Right hindlimb (tissue), 1 donor: ENCODE data around the gene NEK11.

Source experiments
- DNase-seq: peaks from one replicate; pipeline ENCODE4 v3.0.0-alpha.2; 2018

NEK11 gene

DNA sequence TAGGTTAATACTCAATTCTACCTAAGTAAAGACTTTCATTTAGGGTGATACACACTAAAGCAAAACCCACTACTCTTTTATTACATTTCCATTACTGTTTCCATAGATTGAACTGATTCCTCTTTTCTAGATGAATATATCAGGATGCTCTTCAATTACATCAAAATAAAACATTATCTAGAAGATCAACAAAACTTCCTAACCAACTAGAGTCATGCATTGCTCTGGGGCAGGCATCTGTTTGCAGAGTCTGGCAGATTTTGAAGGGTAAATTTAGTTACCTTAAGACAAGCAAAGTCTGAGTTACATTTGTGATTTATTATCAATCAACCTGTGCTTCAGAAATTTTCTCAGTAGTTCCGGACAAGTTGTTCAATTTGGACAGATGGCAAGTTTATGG, 117.1 kb downstream of the NEK11 start:
- DNase-seq: no peak

DNA sequence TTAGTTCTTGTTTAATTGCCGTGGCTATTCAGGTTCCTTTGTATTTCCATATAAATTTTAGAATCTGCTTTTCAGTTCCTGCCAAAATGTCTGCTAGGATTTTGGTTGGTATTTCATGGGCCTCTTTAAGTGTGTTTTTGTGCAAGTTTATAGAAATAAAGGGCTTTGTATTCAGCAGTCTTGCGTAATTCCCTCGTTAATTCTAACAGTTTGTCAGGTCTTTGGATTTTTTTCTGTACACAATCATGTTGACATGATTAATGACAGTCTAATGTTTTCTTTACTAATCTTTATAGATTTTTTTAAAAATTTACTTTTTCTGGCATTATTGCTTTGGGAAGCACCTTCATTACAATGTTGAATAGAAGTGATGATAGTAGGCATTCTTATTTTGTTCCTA, 120.9 kb downstream of the NEK11 start:
- DNase-seq: no peak

DNA sequence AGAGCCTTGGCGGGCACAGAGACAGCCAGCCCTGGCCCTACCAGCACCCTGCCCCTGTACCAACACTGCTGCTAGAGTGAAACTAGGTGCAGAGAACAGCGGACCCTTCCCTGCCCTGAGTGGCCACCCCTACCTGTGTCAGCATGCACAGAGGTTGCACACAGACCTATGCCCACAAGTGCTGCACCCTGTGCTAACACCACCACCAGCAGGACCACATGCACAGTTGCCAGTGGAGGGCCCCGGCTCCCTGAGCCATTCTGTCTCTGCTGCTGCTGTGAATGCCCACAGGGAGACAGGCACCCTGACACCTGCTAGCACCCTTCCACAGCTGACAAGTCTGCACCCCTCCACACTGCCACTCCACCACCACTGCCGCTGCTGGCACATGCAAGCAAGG, 131.8 kb downstream of the NEK11 start:
- DNase-seq: no peak

DNA sequence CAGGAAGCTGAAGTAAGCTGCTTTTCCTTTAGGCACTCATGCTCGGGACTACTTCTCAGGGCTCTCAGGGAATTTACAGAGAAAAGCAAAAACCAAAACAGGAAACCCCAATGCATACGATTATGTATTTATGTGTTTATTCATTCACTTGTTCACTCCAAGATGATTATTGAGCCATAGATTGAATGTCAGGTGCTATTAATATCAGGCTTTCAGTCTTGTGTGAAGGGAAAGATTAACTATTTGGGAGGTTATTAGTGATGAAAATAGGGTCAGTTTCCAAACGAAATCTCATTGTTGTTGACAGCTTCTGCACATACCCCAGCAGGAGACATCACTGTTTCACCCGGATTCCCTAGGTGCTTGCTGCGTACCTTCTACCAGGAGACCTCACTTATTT, 135.8 kb downstream of the NEK11 start:
- no peak for DNase-seq

DNA sequence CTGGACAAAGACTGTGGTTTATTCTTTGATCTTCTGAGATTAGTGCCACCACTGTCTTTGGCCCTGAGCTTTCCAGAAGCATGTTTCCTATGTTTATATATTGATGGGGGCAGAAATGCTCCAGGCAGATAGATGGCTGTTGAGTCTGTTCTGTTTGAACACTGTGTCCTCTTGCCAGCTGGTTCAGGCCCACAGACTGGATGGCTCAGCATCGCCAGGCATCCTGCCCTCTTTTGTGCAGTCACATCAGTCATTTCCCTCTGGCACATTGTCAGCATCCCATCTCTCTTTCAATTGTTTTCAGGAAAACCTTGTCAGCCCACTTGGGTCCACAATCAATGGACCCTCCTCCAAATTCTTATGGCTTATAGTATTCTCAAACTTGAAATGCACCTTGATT, 141.2 kb downstream of the NEK11 start:
- no peak for DNase-seq

DNA sequence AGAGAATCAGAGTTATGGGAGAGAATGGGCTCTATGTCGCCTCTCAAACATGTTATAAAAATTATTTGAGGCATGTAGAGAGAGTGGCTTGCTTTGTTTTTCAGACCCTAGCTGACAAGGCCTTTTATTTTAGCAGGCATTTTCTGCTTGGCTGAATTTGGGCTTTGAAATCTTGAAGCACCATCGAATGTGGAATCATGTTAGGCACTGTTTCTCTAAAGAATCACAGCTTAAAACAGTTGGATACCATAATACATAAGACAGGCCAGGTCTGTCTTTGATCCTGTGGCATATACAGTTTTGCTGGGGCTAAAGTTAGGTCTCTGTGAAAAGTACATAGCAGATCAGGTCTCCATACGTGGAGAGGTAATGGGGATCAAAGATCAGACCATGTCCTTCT, 142.7 kb downstream of the NEK11 start:
- DNase-seq: no peak

DNA sequence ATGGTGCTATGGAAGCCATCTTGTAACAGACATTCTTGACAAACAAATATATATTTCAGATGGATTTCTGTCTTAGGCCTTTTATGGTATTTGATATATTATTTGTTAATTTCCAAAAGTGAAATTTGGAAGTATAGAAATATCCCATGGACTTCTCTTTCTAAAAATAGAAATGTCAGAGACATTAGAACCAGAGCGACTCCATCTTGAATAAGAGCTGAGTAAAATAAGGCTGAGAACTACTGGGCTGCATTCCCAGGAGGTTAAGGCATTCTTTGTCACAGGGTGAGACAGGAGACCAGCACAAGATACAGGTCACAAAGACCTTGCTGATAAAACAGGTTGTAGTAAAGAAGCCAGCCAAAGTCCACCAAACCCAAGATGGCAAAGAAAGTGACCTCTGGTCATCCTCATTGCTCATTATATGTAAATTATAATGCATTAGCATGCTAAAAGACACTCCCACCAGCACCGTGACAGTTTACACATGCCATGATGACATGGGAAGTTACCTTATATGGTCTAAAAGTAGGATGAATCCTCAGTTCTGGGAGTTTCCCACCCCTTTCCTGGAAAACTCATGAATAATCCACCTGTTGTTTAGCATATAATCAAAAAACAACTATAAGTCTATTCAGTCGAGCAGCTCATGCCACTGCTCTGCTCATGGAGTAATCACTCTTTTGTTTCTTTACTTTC, 146.0 kb downstream of the NEK11 start:
- DNase-seq: no peak

DNA sequence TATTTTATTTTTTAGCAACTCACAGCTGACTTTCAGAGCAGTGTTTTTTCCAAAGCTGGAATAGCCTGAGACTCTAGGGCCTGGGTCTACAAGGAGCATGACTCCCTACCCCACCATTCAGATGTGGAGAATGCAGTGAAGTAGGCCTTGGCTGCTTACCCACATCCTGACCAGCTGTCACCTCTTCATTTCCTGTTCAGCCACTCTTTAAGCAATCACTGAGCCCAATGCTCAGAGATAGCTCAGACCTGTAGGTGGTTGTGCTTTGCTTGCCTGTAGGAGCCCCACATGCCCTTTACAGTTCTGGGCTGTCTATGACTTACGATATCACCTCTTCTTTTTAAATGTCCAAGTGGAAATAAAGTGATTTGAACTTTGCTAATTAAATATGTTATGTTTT, 148.1 kb downstream of the NEK11 start:
- DNase-seq: no peak

DNA sequence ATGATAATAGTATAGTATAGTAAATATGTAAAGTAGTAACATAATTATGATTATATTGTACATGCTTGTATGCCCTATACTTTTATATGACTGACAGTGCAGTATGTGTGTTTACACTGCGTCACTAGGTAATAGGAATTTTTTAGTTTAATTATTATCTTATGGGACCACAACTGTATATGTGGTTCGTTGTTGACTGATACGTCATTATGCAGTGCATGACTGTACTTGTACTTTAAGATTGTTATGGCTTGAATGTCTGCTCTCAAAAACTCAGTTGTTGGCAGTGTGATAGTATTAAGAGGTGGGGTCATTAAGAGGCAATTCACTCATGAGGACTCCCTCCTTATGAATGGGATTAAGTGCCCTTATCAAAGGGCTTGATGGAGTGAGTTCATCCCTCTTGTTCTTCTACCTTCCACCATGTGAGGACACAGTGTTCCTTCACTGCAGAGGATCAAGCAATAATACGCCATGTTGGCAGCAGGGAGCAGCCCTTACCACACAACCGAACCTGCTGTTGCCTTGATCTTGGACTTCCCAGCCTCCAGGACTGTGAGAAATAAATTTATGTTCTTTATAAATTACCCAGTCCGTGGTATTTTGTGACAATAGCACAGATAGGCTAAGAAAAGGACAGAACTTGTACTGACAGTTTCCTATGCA, 152.2 kb downstream of the NEK11 start:
- no peak for DNase-seq

DNA sequence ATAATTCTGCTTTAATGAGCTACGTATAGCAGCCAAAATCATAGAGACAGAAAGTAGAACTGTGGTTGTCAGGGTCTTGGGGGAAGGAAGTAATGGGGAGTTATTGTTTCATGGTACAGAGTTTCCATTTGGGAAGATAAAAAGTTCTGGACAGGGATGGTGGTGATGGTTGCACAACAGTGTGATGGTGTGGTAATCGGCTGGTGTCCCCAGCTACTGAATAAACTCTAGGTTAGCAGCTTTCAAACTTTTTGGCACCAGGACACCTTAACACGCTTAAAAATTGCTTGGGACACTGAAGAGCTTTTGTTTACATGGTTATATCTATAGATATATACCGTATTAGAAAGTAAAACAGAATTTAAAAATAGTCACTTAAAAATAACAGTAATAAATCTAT, 166.0 kb downstream of the NEK11 start:
- no peak for DNase-seq

DNA sequence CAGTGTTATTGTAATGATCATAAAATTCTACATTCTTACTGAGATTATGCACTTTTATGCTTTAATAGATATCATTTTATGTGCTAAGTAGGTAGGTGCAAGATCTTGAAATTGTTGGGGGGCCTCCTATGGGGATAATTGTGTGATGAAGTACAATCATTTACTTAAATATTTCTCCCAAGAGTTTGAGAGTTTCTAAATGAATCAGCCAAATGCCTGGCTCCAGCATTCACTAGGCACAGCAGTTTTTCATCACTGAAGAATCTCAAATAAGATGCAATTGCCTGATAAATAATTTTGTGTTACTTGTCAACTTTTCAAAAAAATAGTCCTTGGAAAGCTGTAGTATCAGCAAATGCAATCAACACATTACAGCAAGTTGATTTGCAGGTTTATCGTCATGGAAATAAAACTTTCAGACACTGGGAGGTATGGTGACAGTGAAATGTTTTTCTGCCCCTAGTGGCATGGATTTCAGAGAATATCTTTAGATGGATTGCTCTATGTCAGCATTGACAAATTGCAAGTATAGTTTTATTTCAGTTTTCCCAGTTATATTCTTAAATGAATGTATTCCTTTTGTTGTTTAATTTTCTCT, 167.1 kb downstream of the NEK11 start:
- DNase-seq: no peak

DNA sequence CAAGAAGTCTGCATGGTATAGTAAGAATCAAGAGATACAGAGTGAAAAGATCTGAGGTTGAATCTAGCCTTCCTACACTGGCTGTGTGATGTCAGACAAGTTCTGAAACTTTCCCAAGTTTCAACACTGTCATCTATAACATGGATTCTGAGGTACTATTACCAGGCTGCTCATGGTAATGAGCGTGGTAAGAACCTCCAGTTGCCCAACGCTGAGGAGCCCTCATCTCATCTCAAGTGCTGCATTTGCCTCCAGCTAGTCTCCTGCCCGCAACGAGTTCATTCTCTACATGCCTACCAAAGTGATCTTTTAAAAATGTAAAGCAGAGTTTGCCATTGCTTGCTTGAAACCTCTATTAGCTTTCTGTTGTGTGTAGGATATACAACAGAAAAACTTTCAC, 168.1 kb downstream of the NEK11 start:
- DNase-seq: no peak

DNA sequence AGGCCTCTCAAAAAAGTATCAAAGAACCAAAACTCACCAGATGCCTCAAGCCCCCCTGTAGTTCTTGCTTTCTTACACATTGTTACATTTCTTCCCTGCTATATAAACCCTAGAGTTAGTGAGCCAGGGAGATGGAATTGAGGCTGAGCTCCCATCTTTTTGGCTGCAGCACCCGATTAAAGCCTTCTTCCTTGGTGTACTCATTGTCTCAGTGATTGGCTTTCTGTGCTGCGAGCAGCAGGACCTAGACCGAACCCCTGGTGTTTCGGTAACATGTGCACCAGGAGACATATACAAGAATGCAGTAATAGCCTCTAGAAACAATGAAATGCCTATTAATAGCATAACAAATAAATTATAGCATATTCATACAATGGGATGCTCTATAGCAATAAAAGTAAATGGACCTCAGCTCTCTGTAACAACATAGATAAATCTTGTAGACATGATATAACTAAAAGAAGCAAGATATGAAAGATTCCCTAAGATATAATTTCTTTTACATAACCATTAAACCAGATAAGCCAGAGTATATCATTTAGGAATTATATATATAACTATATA, 174.0 kb downstream of the NEK11 start:
- DNase-seq: no peak

DNA sequence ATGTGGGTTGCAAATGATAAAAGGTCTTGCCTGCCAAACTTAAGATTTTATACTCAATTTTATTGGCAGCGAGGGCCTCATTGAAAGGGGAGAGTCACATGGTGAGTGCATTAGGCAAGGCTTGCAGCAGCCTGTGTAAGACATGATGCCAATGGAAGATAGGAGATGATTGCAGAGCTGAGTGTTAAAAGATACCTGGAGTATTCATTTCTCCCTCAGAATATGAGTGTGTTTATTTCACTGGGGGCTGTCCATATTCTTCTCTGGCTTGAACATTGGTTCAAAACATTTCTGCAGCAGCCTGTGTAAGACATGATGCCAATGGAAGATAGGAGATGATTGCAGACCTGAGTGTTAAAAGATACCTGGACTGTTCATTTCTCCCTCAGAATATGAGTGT, 189.7 kb downstream of the NEK11 start:
- DNase-seq: no peak

DNA sequence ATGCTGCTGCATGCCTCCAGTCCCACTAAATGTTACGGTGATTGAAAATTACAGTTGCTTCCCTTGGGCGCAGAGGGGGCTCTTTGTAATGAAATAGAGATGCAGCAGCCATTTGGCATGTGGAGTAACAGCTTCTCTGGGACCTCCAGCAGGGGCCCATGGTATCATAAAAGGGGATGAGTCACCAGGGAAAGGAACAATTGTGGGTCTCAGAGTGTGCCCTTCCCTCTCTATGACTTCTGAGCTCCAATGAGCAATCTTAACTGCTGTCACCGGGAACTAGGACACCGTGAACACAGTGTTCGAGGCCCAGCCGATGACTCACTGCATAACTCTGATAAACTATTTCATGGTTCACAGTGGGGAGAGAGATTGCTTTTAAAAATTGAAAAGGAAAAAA, 190.1 kb downstream of the NEK11 start:
- DNase-seq: no peak

DNA sequence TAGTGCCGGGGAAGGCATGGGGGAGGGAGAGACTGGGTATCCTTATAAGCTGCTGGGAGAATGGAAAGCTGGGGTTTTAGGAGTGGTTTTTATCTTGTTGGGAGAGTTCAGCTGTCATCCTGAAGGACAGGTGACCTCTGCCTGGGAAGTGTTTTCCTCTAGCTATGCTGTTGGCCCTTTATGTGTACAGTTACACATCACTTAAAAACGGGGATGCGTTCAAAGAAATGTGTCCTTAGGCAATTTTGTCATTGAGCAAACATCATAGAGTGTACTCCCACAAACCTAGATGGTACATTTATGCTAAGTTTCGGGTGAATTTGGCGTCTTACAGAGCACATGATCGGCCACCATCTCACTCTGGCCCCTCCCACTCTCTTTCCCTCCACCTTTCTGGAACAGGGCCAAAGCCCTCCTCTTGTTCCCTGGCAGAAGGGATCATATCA, 190.6 kb downstream of the NEK11 start:
- no peak for DNase-seq

DNA sequence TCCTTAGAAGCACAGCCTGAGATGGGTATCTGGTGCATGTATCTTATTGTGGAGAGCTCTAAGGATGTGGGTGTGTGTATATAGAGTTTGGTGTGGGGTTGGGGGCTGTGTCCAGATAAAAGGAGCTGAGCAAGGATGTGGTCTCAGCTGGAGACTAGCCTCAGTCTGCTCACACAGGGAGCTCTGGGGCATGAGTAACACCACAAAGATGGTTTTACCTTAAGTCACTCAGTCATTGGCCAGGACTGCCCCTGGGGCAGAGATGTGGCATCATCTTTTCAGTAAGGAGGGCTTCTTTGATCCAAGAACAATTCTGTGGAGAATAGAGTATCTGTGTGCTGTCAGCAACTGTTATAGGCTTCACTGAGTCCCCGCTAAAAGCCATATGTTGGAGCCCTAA, 191.5 kb downstream of the NEK11 start:
- no peak for DNase-seq

DNA sequence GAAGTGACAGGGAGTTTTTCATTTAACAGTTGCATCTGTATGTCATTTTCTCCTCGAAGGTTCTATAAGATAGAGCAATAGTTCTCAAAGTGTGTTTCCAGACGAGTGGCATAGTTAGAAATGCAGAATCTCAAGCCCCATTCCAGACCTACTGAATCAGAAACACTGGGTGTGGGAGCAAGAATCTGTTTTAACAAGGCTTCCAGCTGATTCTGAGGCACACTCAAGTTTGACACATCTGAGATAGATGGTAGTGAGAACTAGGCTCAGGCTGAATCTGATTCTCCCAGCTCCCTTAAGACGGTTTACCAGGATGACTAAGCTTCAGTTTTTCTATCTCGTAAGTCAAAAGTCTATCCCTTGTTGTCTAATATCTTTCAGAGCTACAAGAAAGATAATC, 195.1 kb downstream of the NEK11 start:
- DNase-seq: no peak

DNA sequence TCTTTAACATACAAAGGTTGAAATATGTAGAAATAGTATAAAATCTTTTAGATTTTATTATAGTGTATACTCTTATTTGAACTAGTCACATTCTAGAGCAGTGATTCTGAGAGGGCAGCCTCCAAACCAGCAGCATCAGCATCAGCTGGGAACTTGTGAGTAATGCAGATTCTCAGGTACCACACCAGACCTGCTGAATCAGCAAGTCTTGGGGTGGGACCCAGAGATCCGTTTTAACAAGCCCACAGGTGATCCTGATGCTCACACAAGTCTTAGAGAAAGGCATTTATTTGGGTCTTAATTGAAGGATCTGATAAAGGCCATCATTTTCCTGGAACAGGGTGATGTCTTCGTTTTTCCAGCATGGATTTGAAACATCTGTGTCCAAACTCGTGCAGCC, 195.9 kb downstream of the NEK11 start:
- no peak for DNase-seq

DNA sequence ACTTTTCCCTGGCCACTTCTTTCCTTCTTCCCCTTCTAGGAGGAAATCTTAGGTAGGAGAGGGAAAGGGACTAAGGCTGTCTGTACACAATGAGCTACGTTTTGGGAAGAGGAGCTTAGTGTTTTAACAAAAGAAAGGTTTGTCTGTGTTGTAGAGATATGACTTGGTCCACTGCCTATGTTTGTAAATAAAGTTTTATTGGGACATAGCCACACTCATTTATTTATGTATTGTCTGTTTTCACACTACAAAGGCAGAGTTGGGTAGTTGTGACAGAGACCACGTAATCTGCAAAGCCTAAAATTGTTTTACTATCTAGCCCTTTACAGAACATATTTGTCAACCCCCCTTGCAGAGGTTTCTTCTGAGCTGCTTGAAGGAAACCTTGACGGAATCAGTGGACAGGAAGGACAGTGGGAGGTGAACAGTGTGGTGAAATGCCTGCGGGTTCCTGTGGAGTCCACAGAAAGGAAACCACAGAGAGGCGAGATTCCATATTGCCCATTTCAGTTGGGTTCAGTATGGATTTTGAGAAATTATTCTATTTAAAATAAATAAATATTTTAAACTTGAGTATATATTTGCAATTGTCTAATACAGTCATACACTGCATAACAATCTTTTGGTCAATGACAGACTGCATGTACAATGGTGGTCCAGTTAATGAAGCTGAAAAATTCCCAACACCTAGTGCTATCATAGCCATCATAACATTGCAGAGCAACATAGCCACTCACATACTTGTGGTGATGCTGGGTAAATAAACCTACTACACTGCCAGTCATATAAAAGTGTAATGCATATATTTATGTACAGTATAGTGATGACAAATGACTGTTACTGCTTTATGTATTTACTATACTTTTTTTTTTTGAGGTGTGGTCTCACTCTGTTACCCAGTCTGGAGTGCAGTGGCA, 197.0 kb downstream of the NEK11 start:
- DNase-seq: no peak

DNA sequence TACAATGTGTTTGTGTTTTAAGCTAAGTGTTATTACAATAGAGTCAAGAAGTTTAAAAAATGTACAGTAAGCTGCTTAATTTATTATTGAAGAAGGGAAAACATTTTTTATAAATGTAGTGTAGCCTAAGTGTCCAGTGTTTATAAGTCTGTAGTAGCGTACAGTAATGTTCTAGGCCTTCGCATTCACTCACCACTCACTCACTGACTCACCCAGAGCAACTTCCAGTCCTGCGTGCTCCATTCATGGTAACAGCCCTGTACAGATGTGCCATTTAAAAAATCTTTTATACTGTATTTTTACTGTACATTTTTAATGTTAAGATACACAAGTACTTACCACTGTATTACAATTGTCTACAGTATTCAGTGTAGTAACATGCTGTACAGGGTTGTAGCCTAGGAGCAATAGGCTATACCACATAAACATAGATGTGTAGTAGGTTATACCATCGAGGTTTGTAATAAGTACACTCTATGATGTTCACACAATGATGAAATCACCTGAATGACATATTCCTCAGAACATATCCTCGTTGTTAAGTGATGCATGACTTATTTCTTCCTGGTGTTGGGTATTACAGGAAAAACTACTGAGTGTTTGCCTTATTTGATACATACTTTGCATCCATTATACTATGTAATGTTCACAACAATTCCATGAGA, 198.3 kb downstream of the NEK11 start:
- no peak for DNase-seq

DNA sequence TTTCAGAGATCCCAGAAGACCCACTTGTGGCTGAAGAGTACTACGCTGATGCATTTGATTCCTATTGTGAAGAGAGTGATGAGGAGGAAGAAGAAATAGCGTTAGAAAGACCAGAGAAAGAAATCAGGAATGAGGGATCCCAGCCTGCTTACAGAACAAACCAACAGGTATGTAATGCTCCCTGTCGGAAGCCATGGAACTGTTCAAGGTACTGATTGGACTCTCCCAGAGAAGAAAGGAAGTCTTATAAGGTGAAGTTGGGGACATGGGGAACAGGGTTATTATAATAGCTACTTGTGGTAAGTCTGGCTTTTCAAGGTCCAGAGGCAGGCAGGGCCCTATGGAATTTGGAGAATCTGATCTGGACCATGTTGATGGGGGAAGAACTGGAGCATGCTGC, 201.8 kb downstream of the NEK11 start:
- no peak for DNase-seq
